Tibial nerve (tissue), 4 donors: ENCODE measurements around the gene GBF1.

ENCODE experiments used
- CTCF ChIP-seq, 5 experiments: fragments of 200-600 bp in 3 of 5; fragments of 450-650 bp in 2 of 5; sonication (generic) in 3 of 5; IDR thresholded peaks; one replicate each; pipeline ENCODE4 v1.5.1; 2016 to 2019; ENCODE audit warnings: antibody characterized with exemption in 5 of 5, mild to moderate bottlenecking in 3 of 5, moderate library complexity in 2 of 5
- EP300 ChIP-seq, 2 donors: sonication (generic); formaldehyde crosslinking; IDR thresholded peaks; one replicate each; pipeline ENCODE4 v1.6.1; 2017; ENCODE audit warnings: antibody characterized with exemption in 2 of 2, mild to moderate bottlenecking in 1 of 2
- POLR2A ChIP-seq, 2 donors: fragments of 450-650 bp; IDR thresholded peaks; one replicate each; pipeline ENCODE4 v1.6.1; 2017; ENCODE audit warnings: antibody characterized with exemption in 2 of 2, mild to moderate bottlenecking in 2 of 2, moderate library complexity in 2 of 2

GRCh38 chr10:102396317-102396650 lies 151.0 kb downstream of the GBF1 start:
- TF ChIP-seq CTCF (IDR thresholded peaks at IDR 0.05) = no peak
- TF ChIP-seq POLR2A (IDR thresholded peaks at IDR 0.05) = no peak
- TF ChIP-seq EP300 (IDR thresholded peaks at IDR 0.05) = no peak
